ENCODE measurements around the gene CPNE6. TPM values are rescaled to one million over a fixed set of nuclear protein-coding genes. Genes with fewer than 3 reads are reported as not detected.

The CPNE6 gene
- total and polyA plus RNA-seq, 2 donors from 2014 or later: 0.19 to 3.4 TPM

GRCh38 chr14:24098229-24098926, 27.0 kb downstream of the CPNE6 start:
- FAIRE-seq (no peak), DNase-seq (peak in 1 of 5 donors; percentile 49)
- Histone ChIP-seq H3K4me3 (ENCODE audit: low read length in 3 of 3) (no peak overlapping the region), H3K36me3 (ENCODE audit: control insufficient read depth in 2 of 3, insufficient read depth in 3 of 3, low read length in 3 of 3) (peaks cover 0 to 31% (median 14%) of the 10 kb centered on the region in 3 donors), H3K27ac (ENCODE audit: low read depth in 2 of 2, low read length in 2 of 2) (no peak overlapping the region), H3K9ac (ENCODE audit: low read length in 3 of 3) (no peak overlapping the region), H3K9me3 (ENCODE audit: control insufficient read depth in 2 of 3, insufficient read depth in 1 of 3, low read length in 3 of 3) (no peaks in the 10 kb centered on the region), H3K27me3 (ENCODE audit: control insufficient read depth, insufficient read depth, low read length) (no peaks in the 10 kb centered on the region), H3K4me1 (ENCODE audit: control insufficient read depth in 2 of 3, insufficient read depth in 2 of 3, low read depth in 1 of 3, low read length in 3 of 3) (peaks cover 0 to 18% (median 4%) of the 10 kb centered on the region in 3 donors)
- intact Hi-C loops (cut with DNase I): no loop called here
- TF ChIP-seq CTCF (IDR thresholded peaks at IDR 0.05; ENCODE audit: borderline replicate concordance, extremely low read depth, insufficient read depth): no peak

- H3K4me1 ChIP-seq (ENCODE audit: control insufficient read depth in 2 of 3, insufficient read depth in 2 of 3, low read depth in 1 of 3, low read length in 3 of 3): peaks cover 0 to 14% (median 4%) of the 10 kb centered on the region in 3 donors
- no peak for TF ChIP-seq CTCF (IDR thresholded peaks at IDR 0.05; ENCODE audit: borderline replicate concordance, extremely low read depth, insufficient read depth)
- H3K9ac ChIP-seq (ENCODE audit: low read length in 3 of 3): no peak overlapping the region
- H3K9me3 ChIP-seq (ENCODE audit: control insufficient read depth in 2 of 3, insufficient read depth in 1 of 3, low read length in 3 of 3): no peaks in the 10 kb centered on the region
- H3K4me3 ChIP-seq (ENCODE audit: low read length in 3 of 3): no peak overlapping the region
- intact Hi-C loops (cut with DNase I): no loop called here
- no peak for FAIRE-seq
- no peaks in the 10 kb centered on the region for H3K27me3 ChIP-seq (ENCODE audit: control insufficient read depth, insufficient read depth, low read length)
- H3K27ac ChIP-seq (ENCODE audit: low read depth in 2 of 2, low read length in 2 of 2): no peak overlapping the region
- H3K36me3 ChIP-seq (ENCODE audit: control insufficient read depth in 2 of 3, insufficient read depth in 3 of 3, low read length in 3 of 3): peaks cover 0 to 31% (median 16%) of the 10 kb centered on the region in 3 donors
- peak in 1 of 5 donors; percentile 71 for DNase-seq
These were observed 27.8 kb downstream of the CPNE6 start for GRCh38 chr14:24098927-24099813.

- Histone ChIP-seq H3K27ac (ENCODE audit: low read depth in 2 of 2, low read length in 2 of 2) (no peak overlapping the region), H3K27me3 (ENCODE audit: control insufficient read depth, insufficient read depth, low read length) (no peaks in the 10 kb centered on the region), H3K36me3 (ENCODE audit: control insufficient read depth in 2 of 3, insufficient read depth in 3 of 3, low read length in 3 of 3) (peaks cover 0 to 31% (median 16%) of the 10 kb centered on the region in 3 donors), H3K9ac (ENCODE audit: low read length in 3 of 3) (no peak overlapping the region), H3K4me1 (ENCODE audit: control insufficient read depth in 2 of 3, insufficient read depth in 2 of 3, low read depth in 1 of 3, low read length in 3 of 3) (peaks cover 0 to 10% (median 0%) of the 10 kb centered on the region in 3 donors), H3K9me3 (ENCODE audit: control insufficient read depth in 2 of 3, insufficient read depth in 1 of 3, low read length in 3 of 3) (no peaks in the 10 kb centered on the region), H3K4me3 (ENCODE audit: low read length in 3 of 3) (no peak overlapping the region)
- DNase-seq (peak in 1 of 5 donors; percentile 7), FAIRE-seq (no peak)
- TF ChIP-seq CTCF (IDR thresholded peaks at IDR 0.05; ENCODE audit: borderline replicate concordance, extremely low read depth, insufficient read depth): no peak
- intact Hi-C loops (cut with DNase I): no loop called here
These were observed 29.0 kb downstream of the CPNE6 start for GRCh38 chr14:24100197-24100981.
